Measurements from ENCODE around the gene OMA1.
"Not testable (repeated sequence)": the region's sequence is repeated elsewhere in the genome, so short reads cannot be mapped to it uniquely, and the experiment has no call there.

Gene OMA1

DNA sequence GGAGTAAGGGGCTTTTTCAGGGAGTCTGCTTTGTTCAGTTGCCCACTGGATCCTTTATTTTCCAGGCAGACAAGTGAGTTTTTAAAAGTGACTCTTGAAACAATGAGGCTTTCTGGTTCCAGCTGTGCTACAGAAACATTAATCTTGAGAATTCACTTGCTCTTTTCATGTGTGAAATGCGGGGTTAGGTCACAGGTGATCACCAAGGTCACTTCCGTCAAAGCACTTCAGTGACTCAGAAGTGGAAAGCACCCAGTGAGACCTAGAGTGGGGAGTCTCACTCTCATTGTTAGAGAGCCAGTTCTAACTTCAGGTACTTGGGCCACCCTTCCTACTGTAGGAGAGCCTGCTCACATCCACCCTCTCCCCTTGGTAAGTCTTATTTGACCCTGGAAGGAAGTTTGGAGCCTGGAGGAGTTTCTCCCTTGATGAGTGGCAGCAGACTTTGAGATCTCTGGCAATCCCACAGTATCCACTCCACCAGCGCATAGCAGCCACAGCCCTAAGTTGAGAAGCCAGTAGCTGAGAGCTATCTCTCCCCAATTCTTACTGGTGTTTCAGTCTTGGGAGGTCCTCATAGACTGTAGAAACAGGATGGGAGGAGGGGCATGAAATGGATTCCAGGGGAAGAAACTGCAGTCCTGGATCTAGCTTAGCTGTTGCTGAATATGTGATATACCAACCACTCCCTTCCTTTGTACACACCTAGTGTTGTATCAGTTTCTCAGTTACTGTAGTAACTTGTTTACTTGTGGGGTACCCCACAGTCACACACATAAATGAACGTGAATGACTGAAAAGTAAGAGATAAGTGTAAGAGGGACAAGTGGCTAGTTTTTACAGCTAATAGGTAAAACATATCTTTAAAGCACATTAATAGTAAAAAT is 27.4 kb upstream of the OMA1 start:
- no peak for DNase-seq

DNA sequence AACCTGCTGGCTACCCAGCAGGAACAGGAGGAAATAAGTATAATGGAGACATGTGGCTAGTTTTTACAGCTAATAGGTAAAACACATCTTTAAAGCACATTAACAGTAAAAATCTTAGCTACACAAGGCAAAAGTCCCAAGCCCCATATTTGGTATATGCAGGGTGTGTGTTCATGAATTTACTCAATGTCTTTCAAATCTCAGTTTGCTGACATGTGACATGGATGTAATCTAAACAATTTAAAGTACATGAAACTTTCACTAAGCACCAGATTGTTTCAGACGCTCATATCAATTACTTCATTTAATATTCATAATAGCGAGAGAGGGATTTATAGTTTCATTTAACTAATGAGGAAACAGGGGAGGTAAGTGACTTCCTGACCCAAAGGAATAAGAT is 26.6 kb upstream of the OMA1 start:
- no peak for DNase-seq

- no peak for DNase-seq
Observed at GRCh38 chr1:58572690-58573089, 26.2 kb upstream of the OMA1 start.

DNA sequence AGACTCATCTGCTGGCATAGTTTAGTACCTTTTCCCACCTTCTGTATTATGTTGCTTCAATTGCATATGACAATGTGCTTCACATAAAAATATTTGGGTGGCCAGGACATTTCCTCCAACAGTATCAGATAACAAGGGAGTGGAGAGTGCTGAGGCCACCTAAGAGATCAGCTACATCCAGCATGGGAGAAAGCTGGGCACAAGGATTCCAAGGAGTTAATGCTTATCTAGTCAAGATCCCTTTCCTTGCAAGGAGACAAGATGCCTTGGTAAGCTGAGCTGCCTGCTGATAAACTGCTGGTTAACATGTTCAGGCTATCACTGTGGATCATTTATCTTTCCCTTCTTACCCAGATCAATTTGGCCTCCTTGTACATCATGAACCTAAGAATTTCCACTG is 25.1 kb upstream of the OMA1 start:
- no peak for DNase-seq

DNA sequence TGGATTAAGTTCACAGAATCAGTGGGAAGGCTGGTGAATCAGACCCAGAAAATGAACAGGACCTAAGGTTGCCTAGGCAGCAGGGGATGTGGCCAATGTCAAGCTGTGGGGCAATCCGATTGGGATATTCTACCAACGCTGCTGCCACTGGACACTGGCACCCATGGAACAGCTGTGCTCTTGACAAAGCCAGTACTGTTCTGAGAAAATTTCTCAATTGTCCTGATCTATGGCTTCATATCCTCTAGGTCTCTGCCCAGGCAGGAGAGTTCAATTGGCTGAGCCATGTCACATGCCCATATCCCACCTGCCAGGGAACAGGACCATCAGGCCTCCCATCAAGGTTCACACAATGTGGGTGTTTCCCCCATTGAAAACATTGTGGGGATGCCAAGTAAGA is 24.3 kb upstream of the OMA1 start:
- DNase-seq, result no peak

- no peak for DNase-seq
Observed at GRCh38 chr1:58570094-58570493, 23.6 kb upstream of the OMA1 start.

DNA sequence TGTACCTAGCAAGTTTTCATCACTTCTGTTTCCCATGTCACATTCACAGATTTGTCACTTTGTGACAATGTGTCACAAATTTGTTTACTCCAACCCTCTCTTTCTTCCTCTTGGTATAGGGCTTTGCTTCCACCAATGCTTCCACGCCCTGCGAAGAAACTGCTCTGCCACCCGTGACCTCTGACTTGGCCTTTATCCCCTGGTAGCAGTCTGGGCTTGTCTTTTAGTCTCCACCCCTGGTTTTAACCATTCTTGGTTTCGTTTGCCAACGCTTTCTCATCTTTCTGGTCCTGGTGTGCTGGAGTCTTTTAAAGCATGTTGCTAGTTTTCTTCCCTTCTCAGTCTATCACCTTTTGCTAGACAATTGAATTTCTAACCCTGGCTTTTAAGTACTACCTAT is 22.4 kb upstream of the OMA1 start:
- no peak for DNase-seq

DNA sequence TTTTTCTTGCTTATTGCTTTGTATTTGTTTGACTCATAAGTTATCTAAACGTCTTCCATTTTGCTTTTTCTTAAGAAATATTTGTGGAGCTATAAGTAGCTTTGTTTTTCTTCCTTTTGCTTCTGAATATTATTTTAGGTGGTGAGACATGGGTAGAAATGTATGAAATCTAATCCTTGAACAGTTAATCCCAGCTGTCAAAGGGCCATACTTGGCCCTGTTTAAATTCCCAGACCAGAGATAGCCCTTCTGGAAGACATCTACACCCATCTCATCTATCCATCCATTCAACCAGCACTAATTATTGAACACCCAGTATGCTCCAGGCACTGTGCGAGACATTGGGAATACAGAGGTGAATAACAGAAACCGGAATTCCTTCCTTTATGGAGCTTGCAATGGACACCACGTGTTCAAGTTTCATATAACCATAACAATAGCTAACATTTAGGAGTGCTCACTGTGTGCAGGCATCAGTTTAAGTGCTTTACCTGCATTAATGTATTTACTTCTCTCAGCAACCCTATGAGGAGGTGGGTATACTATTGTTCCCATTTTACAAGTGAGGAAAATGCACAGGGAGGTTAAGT is 21.8 kb upstream of the OMA1 start:
- no peak for DNase-seq

GRCh38 chr1:58566339-58566738 is 19.8 kb upstream of the OMA1 start:
- DNase-seq, result no peak

GRCh38 chr1:58563715-58564114 is 17.2 kb upstream of the OMA1 start:
- not testable (repeated sequence) for DNase-seq

GRCh38 chr1:58561633-58562032 is 15.1 kb upstream of the OMA1 start:
- no peak for DNase-seq

DNA sequence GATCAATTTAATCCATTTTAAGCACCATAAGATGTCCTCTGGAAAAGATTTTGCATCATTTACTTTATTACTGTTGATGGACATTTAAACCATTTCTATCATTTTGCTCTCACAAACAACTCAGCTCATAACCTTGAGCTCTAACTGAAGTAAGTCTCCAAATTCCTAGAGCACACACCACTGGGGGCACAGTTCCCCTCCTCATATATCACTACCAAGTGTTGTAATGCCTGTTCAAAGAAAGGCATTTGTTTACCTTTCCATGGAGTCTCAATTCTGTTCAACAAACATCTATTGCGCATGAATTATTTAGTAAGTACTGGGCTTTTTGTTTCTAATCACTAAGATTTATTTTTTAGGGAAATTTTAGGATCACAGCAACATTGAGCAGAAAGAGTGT is 8.9 kb upstream of the OMA1 start:
- DNase-seq, result no peak

- no peak for DNase-seq
Observed at GRCh38 chr1:58551186-58552140, 4.9 kb upstream of the OMA1 start.

DNA sequence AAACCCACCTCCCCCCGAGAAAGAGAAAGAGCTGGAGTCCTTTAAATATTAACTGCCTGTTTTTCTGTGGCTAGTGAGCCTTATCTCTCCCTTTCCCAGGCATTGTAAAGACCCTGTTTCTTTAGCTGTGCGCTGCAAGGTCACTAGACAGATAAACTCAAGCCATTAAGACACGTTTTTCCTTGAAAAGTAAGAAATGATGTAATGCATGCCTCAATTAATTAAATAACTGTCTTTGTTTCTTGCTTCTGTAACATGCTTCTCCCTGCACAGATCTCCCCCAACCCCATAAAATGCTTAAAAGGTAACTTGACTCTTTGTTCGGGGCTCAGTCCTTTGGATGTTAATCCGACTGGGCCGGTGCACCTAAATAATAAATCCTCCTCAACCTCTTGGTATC is 2.8 kb upstream of the OMA1 start:
- DNase-seq, result not testable (repeated sequence)

DNA sequence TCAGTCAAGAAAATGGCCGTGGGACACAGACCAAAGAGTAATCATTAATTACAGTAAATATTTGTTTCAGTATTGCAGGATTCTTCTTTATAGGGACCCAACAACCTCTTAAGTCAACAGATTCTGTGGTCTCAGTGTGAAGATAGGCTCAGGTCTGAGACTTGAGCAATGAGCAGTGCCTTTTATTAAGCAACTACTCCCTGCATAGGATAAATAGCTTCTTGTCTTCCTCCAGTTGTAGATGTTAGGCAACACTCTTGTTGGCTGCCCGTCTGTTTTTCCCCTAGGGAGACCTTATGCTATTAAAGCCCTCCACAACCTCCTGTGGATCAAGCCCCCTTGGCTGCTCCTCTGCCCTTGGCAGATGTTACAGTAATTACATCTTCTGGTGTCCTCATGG is 1.8 kb upstream of the OMA1 start:
- no peak for DNase-seq

GRCh38 chr1:58545591-58546519 is 671 bp downstream of the OMA1 start:
- DNase-seq, result peak; percentile 86

GRCh38 chr1:58543260-58543659 is 3.3 kb downstream of the OMA1 start:
- no peak for DNase-seq

DNA sequence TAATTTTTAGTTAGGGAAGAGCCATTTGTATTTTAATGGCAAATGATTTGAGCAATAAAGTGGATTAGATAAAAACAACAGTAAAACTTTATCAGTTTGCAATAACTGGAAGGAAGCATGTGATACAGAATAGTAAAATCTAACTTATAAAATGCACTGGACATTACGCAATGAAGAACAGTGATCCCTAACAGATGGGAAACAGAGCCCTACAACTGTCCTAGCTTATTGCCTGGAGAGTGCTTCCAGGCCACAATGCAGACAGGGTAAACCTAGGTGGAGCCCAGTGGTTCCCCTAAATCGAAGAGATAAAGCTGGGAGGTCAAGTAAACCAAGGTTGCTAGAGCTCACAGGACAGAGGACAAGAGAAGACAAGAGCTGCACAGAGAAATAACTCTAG is 7.0 kb downstream of the OMA1 start:
- DNase-seq, result no peak

DNA sequence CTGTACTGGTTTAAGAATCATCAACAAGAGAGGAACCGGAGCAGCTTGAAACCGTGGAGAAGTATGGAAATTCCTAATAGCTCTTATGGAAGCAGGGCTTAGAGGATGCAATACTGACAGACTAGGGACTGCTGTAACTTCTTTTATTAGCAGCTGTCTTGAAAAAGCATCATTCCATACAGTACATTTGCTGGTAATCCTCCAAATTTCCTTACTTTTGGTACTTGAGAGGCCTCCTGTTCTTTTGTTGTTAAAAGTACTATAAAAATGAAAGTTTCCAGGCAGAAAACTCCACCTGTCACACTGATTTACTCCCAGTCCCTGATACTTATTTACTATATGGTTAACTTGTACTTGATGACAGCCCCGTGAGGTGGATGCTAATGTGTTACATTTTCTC is 7.7 kb downstream of the OMA1 start:
- DNase-seq, result no peak

DNA sequence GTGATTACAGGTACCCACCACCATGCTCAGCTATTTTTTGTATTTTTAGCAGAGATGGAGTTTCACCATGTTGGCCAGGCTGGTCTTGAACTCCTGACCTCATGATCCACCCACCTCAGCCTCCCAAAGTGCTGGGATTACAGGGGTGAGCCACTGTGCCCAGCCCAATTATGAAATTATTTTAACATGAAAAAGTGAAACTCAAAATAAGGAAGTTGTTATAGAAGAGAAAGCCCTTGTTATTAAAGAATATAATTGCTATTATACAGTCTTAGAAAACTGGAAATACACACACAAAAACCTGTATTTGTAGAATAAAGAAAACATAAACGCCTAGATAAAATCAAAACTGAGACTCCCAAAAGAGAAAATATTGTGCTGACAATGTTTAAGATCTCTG is 14.7 kb downstream of the OMA1 start:
- not testable (repeated sequence) for DNase-seq

DNA sequence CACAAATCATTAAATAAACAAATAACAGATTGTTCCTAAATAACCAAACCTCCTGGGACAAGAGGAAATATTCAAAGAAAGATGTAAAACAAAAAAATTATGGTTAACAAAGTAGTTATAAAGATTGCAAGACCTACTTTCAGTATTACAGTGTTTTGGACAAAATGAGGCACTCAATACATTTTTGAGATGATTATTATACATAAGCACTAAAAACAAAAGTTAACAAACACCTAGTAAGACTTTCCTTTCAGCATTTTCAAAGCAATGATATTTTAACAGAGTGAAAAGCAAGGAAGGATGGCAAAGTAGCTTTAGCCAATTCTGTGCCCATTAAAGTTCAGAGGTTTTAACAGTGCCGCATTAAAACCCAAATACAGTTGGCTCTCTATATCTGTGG is 17.2 kb downstream of the OMA1 start:
- DNase-seq, result no peak

- DNase-seq, result no peak
Observed at GRCh38 chr1:58528518-58528917, 18.0 kb downstream of the OMA1 start.
